Neural progenitor cell (in vitro differentiated cells): ENCODE data around the gene LPAR6. TPM values are rescaled to one million over a fixed set of nuclear protein-coding genes. Genes with fewer than 3 reads are reported as not detected.

Experiments
- DNase-seq: peaks from one replicate; pipeline ENCODE4 v3.0.0-alpha.2; 2016; ENCODE audit warnings: low spot score
- H2AFZ ChIP-seq: fragments of 200-600 bp; sonication (generic); replicated peaks from 2 replicates; pipeline ENCODE4 v1.6.1; 2016; ENCODE audit warnings: antibody characterized with exemption
- H3F3A ChIP-seq: fragments of 200-600 bp; sonication (generic); 2 replicates; pipeline ENCODE4 v1.6.1; 2016; ENCODE audit warnings: antibody characterized with exemption, low read depth
- H3K27ac ChIP-seq: fragments of 200-600 bp; sonication (generic); 2 replicates; pipeline ENCODE4 v1.5.1; 2016; ENCODE audit warnings: mild to moderate bottlenecking
- H3K27me3 ChIP-seq: fragments of 200-600 bp; sonication (generic); 2 replicates; pipeline ENCODE4 v1.6.1; 2016; ENCODE audit warnings: mild to moderate bottlenecking, moderate library complexity
- H3K36me3 ChIP-seq: fragments of 200-600 bp; sonication (generic); 2 replicates; pipeline ENCODE4 v1.5.1; 2016
- H3K4me1 ChIP-seq: fragments of 200-600 bp; sonication (generic); 2 replicates; pipeline ENCODE4 v1.6.1; 2016; ENCODE audit warnings: mixed run types
- H3K4me2 ChIP-seq: fragments of 200-600 bp; sonication (generic); 2 replicates; pipeline ENCODE4 v1.6.1; 2016
- H3K4me3 ChIP-seq: fragments of 200-600 bp; sonication (generic); 2 replicates; pipeline ENCODE4 v1.5.1; 2016
- H3K79me2 ChIP-seq: fragments of 200-600 bp; sonication (generic); 2 replicates; pipeline ENCODE4 v1.6.1; 2016; ENCODE audit warnings: low read depth
- H3K9ac ChIP-seq: fragments of 200-600 bp; sonication (generic); 2 replicates; pipeline ENCODE4 v1.6.1; 2016
- H3K9me3 ChIP-seq: fragments of 200-600 bp; sonication (generic); 2 replicates; pipeline ENCODE4 v1.5.1; 2016; ENCODE audit warnings: low read depth
- H4K20me1 ChIP-seq: fragments of 200-600 bp; sonication (generic); 2 replicates; pipeline ENCODE4 v1.6.1; 2016; ENCODE audit warnings: low read depth
- H3K27ac Mint-ChIP-seq: 3 replicates; pipeline ENCODE4 v1.8.0; 2021; ENCODE audit warnings: mixed read lengths
- H3K27me3 Mint-ChIP-seq: 2 replicates; pipeline ENCODE4 v1.8.0; 2022; ENCODE audit warnings: low read depth, mild to moderate bottlenecking, inconsistent platforms, moderate library complexity, mixed read lengths; ENCODE audit not compliant: insufficient read depth
- H3K36me3 Mint-ChIP-seq: 3 replicates; pipeline ENCODE4 v1.8.0; 2021; ENCODE audit warnings: mixed read lengths
- H3K4me1 Mint-ChIP-seq: 3 replicates; pipeline ENCODE4 v1.8.0; 2021; ENCODE audit warnings: mixed read lengths
- H3K4me3 Mint-ChIP-seq: 3 replicates; pipeline ENCODE4 v1.8.0; 2021; ENCODE audit warnings: mild to moderate bottlenecking, moderate library complexity, mixed read lengths
- H3K9me3 Mint-ChIP-seq: 3 replicates; pipeline ENCODE4 v1.8.0; 2020; ENCODE audit warnings: mixed read lengths
- EZH2 ChIP-seq: fragments of 200-600 bp; sonication (generic); IDR thresholded peaks from 2 replicates; pipeline ENCODE4 v1.6.1; 2017; ENCODE audit warnings: antibody characterized with exemption, mild to moderate bottlenecking, moderate library complexity
- EZH2phosphoT487 ChIP-seq: fragments of 200-600 bp; sonication (generic); IDR thresholded peaks from 2 replicates; pipeline ENCODE4 v1.6.1; 2017; ENCODE audit warnings: antibody characterized with exemption
- total RNA-seq: library from RNA; depleted of rRNA; stranded (reverse); fragments of >200 nt; gene quantifications from 2 replicates; pipeline ENCODE4 v1.2.3, GENCODE V29; 2015; ENCODE audit warnings: low replicate concordance
- TF ChIP-seq, protein P1 (sequence below): fragments of 200-600 bp; sonication (generic); IDR thresholded peaks from 2 replicates; pipeline ENCODE4 v1.5.1; 2017; ENCODE audit warnings: antibody characterized with exemption, mild to moderate bottlenecking

The LPAR6 gene
- total RNA-seq, 1 donor from 2014 or later = 4.6 TPM

DNA sequence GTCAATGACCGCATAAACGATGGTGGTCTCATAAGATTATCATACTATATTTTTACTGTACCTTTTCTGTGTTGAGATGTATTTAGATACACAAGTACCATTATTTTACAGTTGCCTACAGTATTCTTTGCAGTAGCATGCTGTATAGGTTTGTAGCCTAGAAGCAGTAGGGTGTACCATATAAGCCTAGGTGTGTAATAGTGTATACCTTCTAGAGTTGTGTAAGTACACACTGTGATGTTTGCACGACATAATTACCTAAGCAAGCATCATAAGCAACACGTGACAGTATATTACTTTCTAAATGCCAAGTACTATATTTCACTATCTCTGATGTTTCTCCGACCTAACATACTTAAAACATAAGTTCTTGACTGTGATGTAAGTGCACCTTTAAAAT is 2.7 kb downstream of the LPAR6 start:
- Mint-ChIP-seq H3K4me1 (peaks cover 21% of the 10 kb centered on the region), H3K27ac (no peak overlapping the region), H3K9me3 (no peaks in the 10 kb centered on the region), H3K36me3 (peaks cover 12% of the 10 kb centered on the region), H3K27me3 (no peaks in the 10 kb centered on the region), H3K4me3 (peak overlapping the region; percentile 76)
- no peak for DNase-seq
- Histone ChIP-seq H3K79me2 (no peaks in the 10 kb centered on the region), H3K27ac (no peak overlapping the region), H3K9ac (no peak overlapping the region), H3K4me2 (no peak overlapping the region), H3K36me3 (no peaks in the 10 kb centered on the region), H3K4me1 (peaks cover 24% of the 10 kb centered on the region), H2AFZ (no peak overlapping the region), H3F3A (no peaks in the 10 kb centered on the region), H3K27me3 (no peaks in the 10 kb centered on the region), H3K4me3 (no peak overlapping the region), H4K20me1 (no peaks in the 10 kb centered on the region), H3K9me3 (no peaks in the 10 kb centered on the region)
- TF ChIP-seq, protein P1, sequence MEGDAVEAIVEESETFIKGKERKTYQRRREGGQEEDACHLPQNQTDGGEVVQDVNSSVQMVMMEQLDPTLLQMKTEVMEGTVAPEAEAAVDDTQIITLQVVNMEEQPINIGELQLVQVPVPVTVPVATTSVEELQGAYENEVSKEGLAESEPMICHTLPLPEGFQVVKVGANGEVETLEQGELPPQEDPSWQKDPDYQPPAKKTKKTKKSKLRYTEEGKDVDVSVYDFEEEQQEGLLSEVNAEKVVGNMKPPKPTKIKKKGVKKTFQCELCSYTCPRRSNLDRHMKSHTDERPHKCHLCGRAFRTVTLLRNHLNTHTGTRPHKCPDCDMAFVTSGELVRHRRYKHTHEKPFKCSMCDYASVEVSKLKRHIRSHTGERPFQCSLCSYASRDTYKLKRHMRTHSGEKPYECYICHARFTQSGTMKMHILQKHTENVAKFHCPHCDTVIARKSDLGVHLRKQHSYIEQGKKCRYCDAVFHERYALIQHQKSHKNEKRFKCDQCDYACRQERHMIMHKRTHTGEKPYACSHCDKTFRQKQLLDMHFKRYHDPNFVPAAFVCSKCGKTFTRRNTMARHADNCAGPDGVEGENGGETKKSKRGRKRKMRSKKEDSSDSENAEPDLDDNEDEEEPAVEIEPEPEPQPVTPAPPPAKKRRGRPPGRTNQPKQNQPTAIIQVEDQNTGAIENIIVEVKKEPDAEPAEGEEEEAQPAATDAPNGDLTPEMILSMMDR = no peak
- TF ChIP-seq EZH2 (no peak), EZH2phosphoT487 (no peak)

DNA sequence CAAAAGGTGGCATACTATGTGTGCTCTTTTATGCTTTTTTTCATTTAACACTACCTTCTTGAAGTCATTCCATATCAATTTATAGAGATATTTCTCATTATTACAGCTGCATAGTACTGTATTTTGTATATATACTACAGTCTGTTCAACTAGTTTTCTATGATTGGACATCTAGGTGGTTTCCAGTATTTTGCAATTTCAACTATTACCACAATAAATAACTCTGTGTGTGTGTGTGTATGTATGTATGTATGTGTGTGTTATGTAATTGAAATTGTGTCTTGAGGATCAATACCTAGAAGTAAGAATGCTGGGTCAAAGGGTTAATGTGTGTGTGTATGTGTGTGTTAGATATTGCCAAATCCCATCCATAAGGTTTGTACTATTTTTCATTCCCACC is 7.0 kb downstream of the LPAR6 start:
- Histone ChIP-seq H3K4me1 (no peaks in the 10 kb centered on the region), H4K20me1 (no peaks in the 10 kb centered on the region), H3K79me2 (no peaks in the 10 kb centered on the region), H3F3A (no peaks in the 10 kb centered on the region), H3K36me3 (no peaks in the 10 kb centered on the region), H3K27ac (no peak overlapping the region), H3K4me2 (no peak overlapping the region), H3K27me3 (no peaks in the 10 kb centered on the region), H2AFZ (no peak overlapping the region), H3K4me3 (no peak overlapping the region), H3K9me3 (no peaks in the 10 kb centered on the region), H3K9ac (no peak overlapping the region)
- peaks cover 8% of the 10 kb centered on the region for H3K4me1 Mint-ChIP-seq
- no peak overlapping the region for H3K27ac Mint-ChIP-seq
- TF ChIP-seq, protein P1 = no peak
- no peak for TF ChIP-seq EZH2phosphoT487
- no peak for TF ChIP-seq EZH2
- no peak overlapping the region for H3K4me3 Mint-ChIP-seq
- no peaks in the 10 kb centered on the region for H3K27me3 Mint-ChIP-seq
- H3K9me3 Mint-ChIP-seq = no peaks in the 10 kb centered on the region
- H3K36me3 Mint-ChIP-seq = peaks cover 10% of the 10 kb centered on the region
- no peak for DNase-seq

DNA sequence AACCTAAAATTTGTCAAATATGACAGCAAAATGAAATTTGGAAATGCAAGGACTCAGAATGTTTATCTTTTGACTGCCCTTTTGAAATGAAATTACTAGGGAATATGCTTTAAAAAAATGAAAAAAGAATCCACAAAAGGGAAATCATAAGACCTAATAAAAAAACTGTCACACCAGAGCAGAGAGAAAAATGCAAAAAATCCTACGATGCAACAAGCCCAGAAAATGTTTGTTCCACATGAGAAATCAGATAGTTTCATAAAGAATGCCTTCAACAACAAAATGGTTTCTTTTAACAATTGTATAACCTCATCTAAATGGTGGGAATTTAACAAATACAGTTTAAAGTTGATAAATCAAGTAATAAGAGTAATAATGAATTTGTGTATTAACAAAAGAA is 8.0 kb downstream of the LPAR6 start:
- H3K4me2 ChIP-seq = no peak overlapping the region
- H3K4me1 ChIP-seq = no peaks in the 10 kb centered on the region
- no peaks in the 10 kb centered on the region for H4K20me1 ChIP-seq
- no peak overlapping the region for H3K9ac ChIP-seq
- no peak for TF ChIP-seq EZH2phosphoT487
- TF ChIP-seq, protein P1 = no peak
- TF ChIP-seq EZH2 = no peak
- Mint-ChIP-seq H3K4me3 (no peak overlapping the region), H3K4me1 (peaks cover 1% of the 10 kb centered on the region), H3K27me3 (no peaks in the 10 kb centered on the region), H3K9me3 (no peaks in the 10 kb centered on the region), H3K36me3 (peaks cover 7% of the 10 kb centered on the region), H3K27ac (no peak overlapping the region)
- no peaks in the 10 kb centered on the region for H3K27me3 ChIP-seq
- no peaks in the 10 kb centered on the region for H3F3A ChIP-seq
- no peak overlapping the region for H3K4me3 ChIP-seq
- H3K36me3 ChIP-seq = no peaks in the 10 kb centered on the region
- H2AFZ ChIP-seq = no peak overlapping the region
- H3K79me2 ChIP-seq = no peaks in the 10 kb centered on the region
- no peak overlapping the region for H3K27ac ChIP-seq
- no peak for DNase-seq
- H3K9me3 ChIP-seq = no peaks in the 10 kb centered on the region

DNA sequence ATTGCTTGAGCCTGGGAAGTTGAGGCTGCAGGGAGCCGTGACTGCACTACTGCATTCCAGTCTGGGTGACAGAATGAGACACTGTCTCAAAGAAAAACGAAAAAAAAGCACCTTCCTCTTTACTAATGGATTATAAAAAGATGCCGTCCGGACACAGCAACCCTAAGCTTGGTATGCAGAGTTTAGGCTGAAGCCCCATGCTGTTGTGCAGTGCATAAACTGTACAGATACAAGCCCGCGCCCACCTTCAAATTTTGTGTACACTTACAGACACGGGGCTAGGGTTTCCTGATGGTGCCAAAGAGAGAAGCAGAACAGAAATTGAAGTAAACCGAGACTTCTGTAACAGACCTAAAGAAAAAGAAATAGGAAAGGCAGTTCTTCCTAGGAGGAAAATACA is 9.0 kb downstream of the LPAR6 start:
- Histone ChIP-seq H3K9ac (no peak overlapping the region), H3K4me1 (no peaks in the 10 kb centered on the region), H3K27ac (no peak overlapping the region), H3K27me3 (no peaks in the 10 kb centered on the region), H3K4me3 (no peak overlapping the region), H3K36me3 (no peaks in the 10 kb centered on the region), H4K20me1 (no peaks in the 10 kb centered on the region), H3K9me3 (no peaks in the 10 kb centered on the region), H3F3A (no peaks in the 10 kb centered on the region), H3K4me2 (no peak overlapping the region), H2AFZ (no peak overlapping the region), H3K79me2 (no peaks in the 10 kb centered on the region)
- no peak for DNase-seq
- Mint-ChIP-seq H3K27me3 (no peaks in the 10 kb centered on the region), H3K4me3 (no peak overlapping the region), H3K4me1 (no peaks in the 10 kb centered on the region), H3K27ac (peak overlapping the region; percentile 25), H3K9me3 (no peaks in the 10 kb centered on the region), H3K36me3 (peaks cover 6% of the 10 kb centered on the region)
- TF ChIP-seq EZH2 = no peak
- TF ChIP-seq EZH2phosphoT487 = no peak
- TF ChIP-seq, protein P1 = no peak
